C4-2B (cell line): ENCODE data around the gene KRTAP20-3.

Experiments used
- CTCF ChIP-seq: fragments of 450-650 bp; conservative IDR thresholded peaks from 2 replicates; pipeline ENCODE4 v1.5.1; 2017; ENCODE audit warnings: mild to moderate bottlenecking
- ZFX ChIP-seq: fragments of 450-650 bp; IDR thresholded peaks from 2 replicates; pipeline ENCODE4 v1.6.1; 2017

GRCh38 chr21:30672985-30673650, 30.5 kb downstream of the KRTAP20-3 start:
- TF ChIP-seq CTCF (no peak), ZFX (no peak)
